ENCODE measurements around the gene ABCA6.

Gene ABCA6

DNA sequence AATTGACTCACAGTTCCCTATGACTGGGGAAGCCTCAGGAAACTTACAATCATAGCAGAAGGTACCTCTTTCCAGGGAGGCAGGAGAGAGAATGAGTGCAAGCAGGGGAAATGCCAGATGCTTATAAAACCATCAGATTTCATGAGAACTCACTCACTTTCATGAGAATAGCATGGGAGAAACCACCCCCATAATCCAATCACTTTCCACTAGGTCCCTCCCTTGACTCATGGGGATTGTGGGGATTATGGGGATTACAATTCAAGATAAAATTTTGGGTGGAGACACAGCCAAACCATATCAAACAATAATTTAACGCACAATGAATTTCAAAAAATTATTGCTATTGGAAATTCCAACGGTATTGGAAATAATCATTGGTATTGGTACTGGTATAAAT is 96.0 kb downstream of the ABCA6 start:
- Mint-ChIP-seq H3K4me3 (no peak overlapping the region), H3K36me3 (ENCODE audit: low read depth) (peaks cover 59% of the 10 kb centered on the region), H3K9me3 (peaks cover 9% of the 10 kb centered on the region), H3K27me3 (no peaks in the 10 kb centered on the region), H3K4me1 (ENCODE audit: low read depth) (peaks cover 12% of the 10 kb centered on the region), H3K27ac (no peak overlapping the region)
- intact Hi-C loops (cut with micrococcal nuclease): no loop called here

- Mint-ChIP-seq H3K27ac (no peak overlapping the region), H3K27me3 (no peaks in the 10 kb centered on the region), H3K4me1 (ENCODE audit: low read depth) (peaks cover 22% of the 10 kb centered on the region), H3K9me3 (peaks cover 9% of the 10 kb centered on the region), H3K36me3 (ENCODE audit: low read depth) (peaks cover 65% of the 10 kb centered on the region), H3K4me3 (no peak overlapping the region)
- intact Hi-C loops (cut with micrococcal nuclease): no loop called here
These were observed 97.3 kb downstream of the ABCA6 start for GRCh38 chr17:69044371-69044770.

GRCh38 chr17:69043098-69043734 is 98.5 kb downstream of the ABCA6 start:
- intact Hi-C loops (cut with micrococcal nuclease): no loop called here
- H3K4me3 Mint-ChIP-seq: no peak overlapping the region
- H3K27me3 Mint-ChIP-seq: no peaks in the 10 kb centered on the region
- peaks cover 64% of the 10 kb centered on the region for H3K36me3 Mint-ChIP-seq (ENCODE audit: low read depth)
- no peak overlapping the region for H3K27ac Mint-ChIP-seq
- H3K4me1 Mint-ChIP-seq (ENCODE audit: low read depth): peaks cover 22% of the 10 kb centered on the region
- peaks cover 19% of the 10 kb centered on the region for H3K9me3 Mint-ChIP-seq

DNA sequence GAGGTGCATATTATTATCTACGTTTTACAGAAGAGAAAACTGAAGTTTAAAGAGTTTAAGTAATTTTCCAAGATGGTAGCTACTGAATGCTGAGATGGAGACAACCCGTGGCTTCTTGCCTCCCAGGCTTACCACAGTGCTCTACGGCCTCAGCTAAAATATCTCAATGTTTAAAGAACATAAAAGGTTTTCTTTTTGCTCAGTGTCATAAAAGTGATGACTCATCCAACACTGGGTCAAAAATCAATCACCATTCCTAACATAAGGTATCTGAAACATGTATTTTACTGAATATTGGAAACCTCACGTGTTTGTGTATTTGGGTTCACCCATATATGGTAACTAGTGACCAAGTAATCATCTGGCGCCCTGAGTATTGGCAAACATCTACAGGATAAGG is 99.4 kb downstream of the ABCA6 start:
- Mint-ChIP-seq H3K27me3 (no peaks in the 10 kb centered on the region), H3K4me1 (ENCODE audit: low read depth) (peaks cover 14% of the 10 kb centered on the region), H3K4me3 (no peak overlapping the region), H3K27ac (no peak overlapping the region), H3K9me3 (peaks cover 19% of the 10 kb centered on the region), H3K36me3 (ENCODE audit: low read depth) (peaks cover 67% of the 10 kb centered on the region)
- intact Hi-C loops (cut with micrococcal nuclease): no loop called here

GRCh38 chr17:69031839-69032238 is 109.9 kb downstream of the ABCA6 start:
- Mint-ChIP-seq H3K4me1 (ENCODE audit: low read depth) (peaks cover 11% of the 10 kb centered on the region), H3K27ac (no peak overlapping the region), H3K36me3 (ENCODE audit: low read depth) (peaks cover 66% of the 10 kb centered on the region), H3K27me3 (no peaks in the 10 kb centered on the region), H3K9me3 (peaks cover 26% of the 10 kb centered on the region), H3K4me3 (no peak overlapping the region)
- intact Hi-C loops (cut with micrococcal nuclease): no loop called here

- no peak overlapping the region for H3K4me3 Mint-ChIP-seq
- H3K9me3 Mint-ChIP-seq: peaks cover 10% of the 10 kb centered on the region
- no peak overlapping the region for H3K27ac Mint-ChIP-seq
- H3K36me3 Mint-ChIP-seq (ENCODE audit: low read depth): peaks cover 68% of the 10 kb centered on the region
- no peaks in the 10 kb centered on the region for H3K27me3 Mint-ChIP-seq
- peaks cover 11% of the 10 kb centered on the region for H3K4me1 Mint-ChIP-seq (ENCODE audit: low read depth)
- intact Hi-C loops (cut with micrococcal nuclease): no loop called here
These were observed 111.5 kb downstream of the ABCA6 start for GRCh38 chr17:69030169-69030568.

Measured in dendritic cell treated with granulocyte-macrophage colony-stimulating factor and Interleukin-4, amounts not matched to agents 40 ng/mL and 50 ng/mL, for 4 days (primary cell).